Measurements from ENCODE around the gene OR5B12. TPM values are rescaled to one million over a fixed set of nuclear protein-coding genes. Genes with fewer than 3 reads are reported as not detected.
"Not testable (repeated sequence)": the region's sequence is repeated elsewhere in the genome, so short reads cannot be mapped to it uniquely, and the experiment has no call there.

The OR5B12 gene
- total RNA-seq, 2 experiments from 2014 or later, result 0.14 TPM; not detected in 1

DNA sequence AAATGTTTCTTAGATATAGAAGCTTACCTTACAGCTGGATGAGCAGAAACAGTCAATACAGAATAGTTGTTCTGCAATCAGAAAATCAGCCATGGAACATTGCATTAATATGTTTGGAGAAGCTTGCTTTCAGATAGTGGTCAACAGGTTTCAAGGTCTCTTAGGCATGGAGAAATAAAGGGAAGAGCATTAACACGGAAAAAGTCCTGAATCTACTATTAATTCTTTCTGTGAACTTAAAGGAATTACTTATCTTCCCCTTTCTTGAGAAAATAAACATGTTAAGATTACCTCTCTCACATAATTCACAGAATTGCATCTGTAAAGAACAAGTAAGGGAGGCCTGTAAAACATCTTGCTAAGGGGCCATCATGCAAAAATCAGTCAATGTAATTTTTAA is 35.3 kb downstream of the OR5B12 start, which contains the start of gene OR5B3:
Gene OR5B3, minus strand, starts transcription at position 101 of the 400 bp plus-strand sequence. CDS start 3,465 bp downstream, outside the sequence.
- POLR2A ChIA-PET, result interaction anchor here (0.6 kb wide), 1 partner anchor 9 kb away, joined by 3 read pairs; no protein-coding TSS in a partner anchor
- no peak within 1 kb of the TSS for H3K27ac Mint-ChIP-seq
- H3K4me3 Mint-ChIP-seq, result no peak within 1 kb of the TSS
- intact Hi-C loops (cut with micrococcal nuclease), result no loop called here
- no peaks in the 10 kb centered on the region for H3K36me3 Mint-ChIP-seq (ENCODE audit: low read depth)
- TF ChIP-seq, protein P1, sequence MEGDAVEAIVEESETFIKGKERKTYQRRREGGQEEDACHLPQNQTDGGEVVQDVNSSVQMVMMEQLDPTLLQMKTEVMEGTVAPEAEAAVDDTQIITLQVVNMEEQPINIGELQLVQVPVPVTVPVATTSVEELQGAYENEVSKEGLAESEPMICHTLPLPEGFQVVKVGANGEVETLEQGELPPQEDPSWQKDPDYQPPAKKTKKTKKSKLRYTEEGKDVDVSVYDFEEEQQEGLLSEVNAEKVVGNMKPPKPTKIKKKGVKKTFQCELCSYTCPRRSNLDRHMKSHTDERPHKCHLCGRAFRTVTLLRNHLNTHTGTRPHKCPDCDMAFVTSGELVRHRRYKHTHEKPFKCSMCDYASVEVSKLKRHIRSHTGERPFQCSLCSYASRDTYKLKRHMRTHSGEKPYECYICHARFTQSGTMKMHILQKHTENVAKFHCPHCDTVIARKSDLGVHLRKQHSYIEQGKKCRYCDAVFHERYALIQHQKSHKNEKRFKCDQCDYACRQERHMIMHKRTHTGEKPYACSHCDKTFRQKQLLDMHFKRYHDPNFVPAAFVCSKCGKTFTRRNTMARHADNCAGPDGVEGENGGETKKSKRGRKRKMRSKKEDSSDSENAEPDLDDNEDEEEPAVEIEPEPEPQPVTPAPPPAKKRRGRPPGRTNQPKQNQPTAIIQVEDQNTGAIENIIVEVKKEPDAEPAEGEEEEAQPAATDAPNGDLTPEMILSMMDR (IDR thresholded peaks at IDR 0.05), result no peak
- peaks cover 25% of the 10 kb centered on the region for H3K9me3 Mint-ChIP-seq
- CTCF ChIA-PET, result interaction anchor here (0.6 kb wide), 1 partner anchor 74 kb away, joined by 3 read pairs; no protein-coding TSS in a partner anchor
- H3K4me1 Mint-ChIP-seq (ENCODE audit: low read depth), result no peaks in the 10 kb centered on the region
- peaks cover 3% of the 10 kb centered on the region for H3K27me3 Mint-ChIP-seq
- DNase-seq, result no peak
- ATAC-seq, result no peak

DNA sequence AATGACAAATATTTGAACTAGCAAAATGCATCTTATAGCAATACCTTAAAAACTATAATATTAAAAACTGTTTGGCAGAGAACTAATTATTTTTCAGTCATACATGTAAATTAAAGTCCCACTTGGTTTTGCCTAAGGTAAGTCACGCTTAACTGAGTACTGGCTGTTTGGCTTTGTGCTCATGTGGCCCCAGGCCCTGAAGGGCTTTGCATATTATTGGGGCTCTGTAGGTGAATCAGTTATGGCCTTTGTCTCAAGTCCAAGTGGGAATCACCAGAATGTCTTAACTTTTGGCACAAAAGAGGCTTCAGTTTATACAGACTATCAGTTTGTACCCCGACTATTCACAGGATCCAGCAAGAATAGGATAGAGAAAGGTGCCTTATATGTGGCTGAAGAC is 42.4 kb downstream of the OR5B12 start:
- ATAC-seq; CTCF ChIA-PET; H3K4me3 Mint-ChIP-seq; H3K27me3 Mint-ChIP-seq; H3K9me3 Mint-ChIP-seq; H3K4me1 Mint-ChIP-seq (ENCODE audit: low read depth); POLR2A ChIA-PET; H3K27ac Mint-ChIP-seq; DNase-seq; H3K36me3 Mint-ChIP-seq (ENCODE audit: low read depth); intact Hi-C loops (cut with micrococcal nuclease): not testable (repeated sequence)

DNA sequence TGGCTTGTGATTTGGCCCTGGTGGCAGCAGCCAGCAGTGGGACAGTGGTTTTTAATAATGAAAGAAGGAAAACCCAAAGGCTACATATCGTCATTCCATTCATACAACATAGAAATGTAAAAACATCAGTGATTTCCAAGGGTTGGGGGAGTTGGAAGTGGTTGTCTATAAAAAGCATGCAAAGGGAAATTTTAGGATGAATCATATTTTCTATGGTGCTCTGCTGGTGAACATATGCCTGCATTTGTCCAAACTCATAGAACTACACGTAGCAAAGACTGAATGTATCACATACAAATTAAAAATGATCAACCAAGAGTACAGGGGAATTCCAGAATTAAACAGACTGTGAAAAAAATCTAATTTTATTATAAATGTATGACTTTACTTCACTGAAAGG is 46.5 kb downstream of the OR5B12 start:
- Mint-ChIP-seq H3K4me3 (no peak overlapping the region), H3K9me3 (peaks cover 5% of the 10 kb centered on the region), H3K4me1 (ENCODE audit: low read depth) (peaks cover 4% of the 10 kb centered on the region), H3K27me3 (no peaks in the 10 kb centered on the region), H3K27ac (no peak overlapping the region), H3K36me3 (ENCODE audit: low read depth) (no peaks in the 10 kb centered on the region)
- ChIA-PET POLR2A (no interaction called here), CTCF (no interaction called here)
- intact Hi-C loops (cut with micrococcal nuclease), result no loop called here
- ATAC-seq (no peak), DNase-seq (no peak)
- TF ChIP-seq, protein P1 (IDR thresholded peaks at IDR 0.05), result no peak

DNA sequence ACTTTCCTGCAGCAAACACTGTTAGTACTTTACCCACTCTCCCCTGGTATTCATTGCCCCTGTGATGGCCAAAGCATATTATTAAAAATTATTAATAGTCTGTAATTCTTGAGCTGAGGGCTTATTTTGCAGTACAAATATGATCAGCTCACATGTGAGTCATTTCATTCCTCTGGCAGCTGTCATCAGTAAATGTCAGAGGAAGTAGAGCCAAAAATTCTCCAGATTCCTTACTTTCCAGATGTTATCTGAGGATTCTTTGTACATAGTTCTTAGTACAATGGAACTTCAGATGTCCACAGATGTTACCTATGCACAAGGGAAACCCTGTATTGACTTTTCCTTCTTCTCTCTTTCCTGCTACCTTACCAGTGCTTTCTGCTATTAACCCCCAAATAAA is 47.8 kb downstream of the OR5B12 start:
- TF ChIP-seq, protein P1 (IDR thresholded peaks at IDR 0.05), result no peak
- peaks cover 4% of the 10 kb centered on the region for H3K4me1 Mint-ChIP-seq (ENCODE audit: low read depth)
- H3K9me3 Mint-ChIP-seq, result peaks cover 5% of the 10 kb centered on the region
- ChIA-PET POLR2A (no interaction called here), CTCF (no interaction called here)
- H3K36me3 Mint-ChIP-seq (ENCODE audit: low read depth), result no peaks in the 10 kb centered on the region
- no peak overlapping the region for H3K27ac Mint-ChIP-seq
- intact Hi-C loops (cut with micrococcal nuclease), result no loop called here
- no peak for ATAC-seq
- H3K27me3 Mint-ChIP-seq, result no peaks in the 10 kb centered on the region
- H3K4me3 Mint-ChIP-seq, result no peak overlapping the region
- DNase-seq, result no peak

DNA sequence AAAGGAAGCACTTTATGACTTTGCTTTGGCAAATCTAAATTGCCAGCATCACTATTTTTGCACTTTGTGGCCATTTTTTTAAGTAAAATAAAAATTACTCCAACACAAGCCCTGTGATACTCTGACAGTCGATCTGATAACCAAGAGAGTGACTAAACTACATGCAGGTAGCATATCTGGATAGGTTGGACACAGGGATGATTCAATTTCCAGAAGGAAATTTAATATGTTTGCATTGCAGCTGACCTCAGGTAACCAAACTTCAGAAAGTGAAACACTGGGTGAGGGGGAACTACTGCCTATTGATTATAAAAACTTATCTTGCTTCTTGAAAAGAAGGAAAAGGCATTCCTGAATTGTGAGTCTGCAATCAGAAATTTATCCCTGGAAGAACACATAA is 49.3 kb downstream of the OR5B12 start:
- intact Hi-C loops (cut with micrococcal nuclease), result no loop called here
- H3K27me3 Mint-ChIP-seq, result no peaks in the 10 kb centered on the region
- H3K4me3 Mint-ChIP-seq, result no peak overlapping the region
- TF ChIP-seq, protein P1 (IDR thresholded peaks at IDR 0.05), result no peak
- peaks cover 4% of the 10 kb centered on the region for H3K4me1 Mint-ChIP-seq (ENCODE audit: low read depth)
- no peaks in the 10 kb centered on the region for H3K36me3 Mint-ChIP-seq (ENCODE audit: low read depth)
- ATAC-seq (no peak), DNase-seq (no peak)
- H3K27ac Mint-ChIP-seq, result no peak overlapping the region
- peaks cover 5% of the 10 kb centered on the region for H3K9me3 Mint-ChIP-seq
- POLR2A ChIA-PET, result no interaction called here
- CTCF ChIA-PET, result no interaction called here

DNA sequence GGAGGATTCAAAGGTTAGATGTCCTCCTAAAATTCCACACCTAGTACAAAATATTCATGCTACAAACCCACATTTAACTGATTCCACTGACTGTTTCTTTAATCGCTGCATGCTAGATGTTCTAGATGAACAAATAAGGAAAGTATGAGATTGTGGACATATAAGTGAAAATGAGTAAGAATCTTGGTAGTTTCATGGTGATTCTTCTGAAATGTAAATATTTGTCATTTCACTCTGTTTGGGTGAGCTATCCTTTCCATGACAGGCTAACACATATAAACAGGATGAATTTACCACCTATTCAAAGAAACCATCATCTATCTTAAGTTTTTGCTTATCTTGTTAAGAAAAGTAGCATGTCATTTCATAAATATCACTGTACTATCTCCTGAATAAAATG is 50.2 kb downstream of the OR5B12 start:
- Mint-ChIP-seq H3K4me3 (no peak overlapping the region), H3K36me3 (ENCODE audit: low read depth) (no peaks in the 10 kb centered on the region), H3K27me3 (no peaks in the 10 kb centered on the region), H3K27ac (no peak overlapping the region), H3K4me1 (ENCODE audit: low read depth) (peaks cover 4% of the 10 kb centered on the region), H3K9me3 (peaks cover 5% of the 10 kb centered on the region)
- TF ChIP-seq, protein P1 (IDR thresholded peaks at IDR 0.05), result no peak
- DNase-seq, result no peak
- ChIA-PET CTCF (no interaction called here), POLR2A (no interaction called here)
- intact Hi-C loops (cut with micrococcal nuclease), result no loop called here
- no peak for ATAC-seq
